CD4-positive, alpha-beta T cell treated with Interleukin-21 for 1 hour (primary cell): Measurements from ENCODE around the gene MUC22.
"Not testable (repeated sequence)": the region's sequence is repeated elsewhere in the genome, so short reads cannot be mapped to it uniquely, and the experiment has no call there.

Source experiments
- DNase-seq: peaks from one replicate; pipeline ENCODE4 v3.0.0-alpha.2; 2020

Gene MUC22

GRCh38 chr6:31010393-31011060, at the start of gene MUC22:
Gene MUC22, plus strand, starts transcription at chr6:31010474. Its CDS starts 233 bp downstream, at chr6:31010707.
- DNase-seq = no peak

GRCh38 chr6:30960907-30961673, 49.2 kb upstream of the MUC22 start:
- no peak for DNase-seq

DNA sequence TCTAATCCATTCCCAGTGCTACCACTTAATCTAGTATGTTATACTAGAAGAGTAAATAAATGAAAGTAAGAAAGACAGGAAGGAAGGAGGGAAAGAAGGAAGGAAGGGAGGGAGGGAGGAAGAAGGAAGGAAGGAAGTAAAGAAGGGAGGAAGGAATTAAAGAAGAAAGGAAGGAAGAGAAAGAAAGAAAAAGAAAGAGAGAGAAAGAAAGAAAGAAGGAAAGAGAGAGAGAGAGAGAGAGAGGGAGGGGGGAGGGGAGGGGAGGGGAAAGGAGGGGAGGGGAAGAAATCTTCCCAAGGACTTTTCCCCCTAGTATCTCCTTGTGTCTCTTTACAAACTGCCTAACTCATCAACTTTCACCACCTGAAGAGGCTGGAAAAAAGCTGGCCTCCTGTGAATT, 47.6 kb upstream of the MUC22 start:
- DNase-seq = no peak

GRCh38 chr6:30963641-30964040, 46.6 kb upstream of the MUC22 start:
- DNase-seq = no peak

GRCh38 chr6:30964075-30964474, 46.2 kb upstream of the MUC22 start:
- DNase-seq = peak; percentile 24

DNA sequence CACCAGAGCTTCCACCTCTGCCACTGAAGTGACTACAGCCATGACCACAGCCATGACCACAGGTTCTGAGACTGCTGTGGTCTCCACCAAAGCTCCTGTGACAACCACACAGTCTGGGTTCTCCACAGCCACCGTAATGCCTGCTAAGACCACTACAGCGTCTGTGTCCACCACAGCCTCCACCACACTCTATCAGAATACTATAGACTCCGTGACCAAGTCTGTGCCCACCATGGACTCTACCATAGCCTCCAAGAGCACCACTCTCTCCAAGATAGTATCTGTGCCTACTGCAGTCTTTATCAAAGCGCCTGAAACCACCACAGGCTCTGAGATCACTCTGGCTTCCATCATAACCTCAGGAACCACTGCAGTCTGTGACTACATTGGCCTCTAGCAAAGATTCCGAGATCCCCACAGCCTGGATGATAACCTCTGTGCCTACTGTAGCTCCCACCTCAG, 45.1 kb upstream of the MUC22 start:
- no peak for DNase-seq

- no peak for DNase-seq
Measured at GRCh38 chr6:30966154-30966553, 44.1 kb upstream of the MUC22 start.

- DNase-seq = not testable (repeated sequence)
Measured at GRCh38 chr6:30969171-30969570, 41.1 kb upstream of the MUC22 start.

DNA sequence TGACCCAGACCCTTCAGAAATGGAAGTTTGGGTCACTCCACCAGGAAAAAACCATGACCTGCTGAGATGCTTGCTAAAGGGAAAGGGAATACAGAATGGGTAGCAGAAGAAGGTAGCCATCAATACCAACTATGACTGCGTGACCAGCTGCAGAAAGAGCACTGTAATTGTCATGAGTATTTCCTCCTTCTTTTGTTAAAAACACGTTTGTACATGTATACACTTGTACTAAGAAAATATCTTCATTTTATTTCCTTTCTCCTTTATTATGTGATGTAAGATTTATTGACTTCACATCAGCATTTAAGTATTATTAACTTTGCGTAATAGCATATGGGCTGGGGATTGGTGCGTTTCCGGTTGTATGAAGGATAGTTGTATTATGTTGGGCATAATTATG, 39.3 kb upstream of the MUC22 start:
- no peak for DNase-seq

- DNase-seq = no peak
Measured at GRCh38 chr6:30972816-30973215, 37.5 kb upstream of the MUC22 start.

- DNase-seq = no peak
Measured at GRCh38 chr6:30974490-30975252, 35.6 kb upstream of the MUC22 start.

DNA sequence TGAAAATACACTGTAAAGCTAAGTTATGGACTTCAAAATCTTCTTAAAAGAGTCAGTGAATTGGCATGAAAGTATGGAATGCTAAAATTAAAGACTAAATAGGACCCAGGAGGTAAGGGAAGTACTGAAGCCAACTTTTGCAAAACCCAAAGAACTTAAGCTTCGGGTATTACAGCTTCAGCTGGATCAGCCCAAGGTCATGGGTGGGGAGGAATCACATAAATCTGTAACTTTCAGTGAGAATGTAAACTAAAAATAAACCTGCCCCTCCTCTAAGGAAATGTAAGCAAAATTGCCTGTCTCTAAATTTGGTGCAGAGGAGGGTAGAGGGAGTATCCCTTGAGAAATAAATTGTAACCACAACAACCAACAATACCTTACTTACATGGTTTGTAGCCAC, 31.1 kb upstream of the MUC22 start:
- DNase-seq = no peak

- DNase-seq = no peak
Measured at GRCh38 chr6:30979690-30980089, 30.6 kb upstream of the MUC22 start.

GRCh38 chr6:30981942-30982772, 28.1 kb upstream of the MUC22 start:
- no peak for DNase-seq

GRCh38 chr6:30983439-30983838, 26.8 kb upstream of the MUC22 start, which contains the start of gene MUC21:
Gene MUC21, plus strand, starts transcription at chr6:30983718. Its CDS starts 241 bp downstream, at chr6:30983959.
- DNase-seq = no peak

- DNase-seq = no peak
Measured at GRCh38 chr6:30985490-30985889, 24.8 kb upstream of the MUC22 start.

- DNase-seq = no peak
Measured at GRCh38 chr6:30987304-30987703, 23.0 kb upstream of the MUC22 start.

- DNase-seq = no peak
Measured at GRCh38 chr6:30988209-30988825, 22.0 kb upstream of the MUC22 start.

GRCh38 chr6:30990422-30991086, 19.7 kb upstream of the MUC22 start:
- DNase-seq = peak; percentile 24

- no peak for DNase-seq
Measured at GRCh38 chr6:30991891-30992290, 18.4 kb upstream of the MUC22 start.

DNA sequence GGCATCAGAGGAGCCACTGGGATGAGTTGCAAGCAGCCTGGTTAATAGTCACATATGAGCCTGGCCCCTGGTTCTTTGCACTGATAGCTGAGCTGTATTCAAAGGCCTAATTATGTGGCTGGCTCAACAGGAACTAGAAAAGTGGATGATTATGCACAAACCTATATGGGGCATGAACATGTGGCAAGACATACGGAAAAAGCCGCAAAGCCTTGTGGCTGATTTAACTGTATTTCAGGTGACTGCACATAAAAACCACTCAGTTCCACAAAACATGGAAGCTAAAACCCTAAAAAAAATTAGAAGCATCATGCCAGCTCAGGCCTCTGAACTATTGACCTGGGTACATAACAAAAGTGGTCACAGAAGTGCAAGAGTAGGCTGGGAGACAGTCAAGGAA, 13.0 kb upstream of the MUC22 start:
- DNase-seq = no peak

DNA sequence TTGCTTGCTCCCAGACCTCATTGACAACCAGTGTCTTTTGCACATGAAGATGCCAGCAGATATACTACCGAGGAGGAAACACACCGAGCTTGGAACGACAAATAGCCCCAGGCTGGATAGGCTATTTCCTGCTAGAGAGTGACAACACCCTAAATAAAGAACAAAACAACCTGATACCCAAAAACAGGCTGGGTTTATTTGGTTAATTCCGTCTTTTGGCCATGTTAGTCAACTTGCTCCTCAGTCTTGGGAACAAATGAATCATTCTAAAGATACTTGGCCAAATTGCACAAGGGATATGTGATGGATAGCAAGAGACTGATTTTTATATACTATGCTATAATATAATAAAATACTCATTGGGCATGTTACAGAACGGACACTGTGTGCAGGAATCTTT, 11.5 kb upstream of the MUC22 start:
- DNase-seq = no peak
